Endothelial cell (in vitro differentiated cells): ENCODE results near the gene GRWD1. TPM values are rescaled to one million over a fixed set of nuclear protein-coding genes. Genes with fewer than 3 reads are reported as not detected.

Experiments used
- DNase-seq: peaks from one replicate; pipeline ENCODE4 v3.0.0; 2021; ENCODE audit warnings: low spot score
- H3K27ac Mint-ChIP-seq: one replicate; pipeline ENCODE4 v1.8.0; 2021; ENCODE audit warnings: mixed read lengths, inconsistent platforms; ENCODE audit not compliant: unreplicated experiment
- H3K27me3 Mint-ChIP-seq: one replicate; pipeline ENCODE4 v1.8.0; 2021; ENCODE audit warnings: mild to moderate bottlenecking, moderate library complexity, mixed read lengths, inconsistent platforms; ENCODE audit not compliant: unreplicated experiment
- H3K36me3 Mint-ChIP-seq: one replicate; pipeline ENCODE4 v1.8.0; 2021; ENCODE audit warnings: mild to moderate bottlenecking, low read depth, mixed read lengths, inconsistent platforms; ENCODE audit not compliant: unreplicated experiment
- H3K4me1 Mint-ChIP-seq: one replicate; pipeline ENCODE4 v1.8.0; 2021; ENCODE audit warnings: mild to moderate bottlenecking, mixed read lengths, inconsistent platforms; ENCODE audit not compliant: unreplicated experiment
- H3K4me3 Mint-ChIP-seq: one replicate; pipeline ENCODE4 v1.8.0; 2021; ENCODE audit warnings: mild to moderate bottlenecking, mixed read lengths, inconsistent platforms; ENCODE audit not compliant: unreplicated experiment
- H3K9me3 Mint-ChIP-seq: one replicate; pipeline ENCODE4 v1.8.0; 2021; ENCODE audit warnings: mixed read lengths, inconsistent platforms; ENCODE audit not compliant: unreplicated experiment
- CTCF ChIP-seq: fragments of 200-600 bp; sonication (generic); IDR thresholded peaks from one replicate; pipeline ENCODE4 v1.5.0; 2021; ENCODE audit warnings: antibody characterized with exemption; ENCODE audit not compliant: unreplicated experiment
- total RNA-seq: library from RNA; stranded (reverse); fragmentation: NEBNext Ultra II Directional; extraction: Animal tissue kit (Norgen Biotek cat#: 25700); gene quantifications from one replicate; pipeline ENCODE4 v1.2.1, GENCODE V29; 2021; ENCODE audit not compliant: unreplicated experiment

GRWD1 gene
- total RNA-seq, 1 donor from 2014 or later, result 38.4 TPM

GRCh38 chr19:48455908-48456562 is 10.3 kb downstream of the GRWD1 start:
- Mint-ChIP-seq H3K27ac (no peak overlapping the region), H3K4me1 (no peaks in the 10 kb centered on the region), H3K36me3 (peaks cover 11% of the 10 kb centered on the region), H3K9me3 (no peaks in the 10 kb centered on the region), H3K27me3 (peaks cover 7% of the 10 kb centered on the region), H3K4me3 (no peak overlapping the region)
- DNase-seq, result no peak
- no peak for TF ChIP-seq CTCF

GRCh38 chr19:48456864-48457263 is 11.1 kb downstream of the GRWD1 start:
- Mint-ChIP-seq H3K4me3 (no peak overlapping the region), H3K36me3 (peaks cover 7% of the 10 kb centered on the region), H3K27ac (no peak overlapping the region), H3K9me3 (no peaks in the 10 kb centered on the region), H3K4me1 (no peaks in the 10 kb centered on the region), H3K27me3 (peaks cover 7% of the 10 kb centered on the region)
- TF ChIP-seq CTCF, result no peak
- no peak for DNase-seq

- no peak for TF ChIP-seq CTCF
- H3K4me3 Mint-ChIP-seq, result no peak overlapping the region
- no peaks in the 10 kb centered on the region for H3K4me1 Mint-ChIP-seq
- peaks cover 7% of the 10 kb centered on the region for H3K36me3 Mint-ChIP-seq
- no peaks in the 10 kb centered on the region for H3K9me3 Mint-ChIP-seq
- DNase-seq, result no peak
- H3K27ac Mint-ChIP-seq, result no peak overlapping the region
- peaks cover 6% of the 10 kb centered on the region for H3K27me3 Mint-ChIP-seq
These were observed 12.2 kb downstream of the GRWD1 start for GRCh38 chr19:48458016-48458415.

- no peaks in the 10 kb centered on the region for H3K36me3 Mint-ChIP-seq
- no peaks in the 10 kb centered on the region for H3K4me1 Mint-ChIP-seq
- no peak overlapping the region for H3K4me3 Mint-ChIP-seq
- TF ChIP-seq CTCF, result no peak
- no peak overlapping the region for H3K27ac Mint-ChIP-seq
- H3K9me3 Mint-ChIP-seq, result no peaks in the 10 kb centered on the region
- H3K27me3 Mint-ChIP-seq, result peaks cover 7% of the 10 kb centered on the region
- no peak for DNase-seq
These were observed 15.8 kb downstream of the GRWD1 start for GRCh38 chr19:48461651-48461981.

- TF ChIP-seq CTCF, result no peak
- no peaks in the 10 kb centered on the region for H3K36me3 Mint-ChIP-seq
- peaks cover 7% of the 10 kb centered on the region for H3K27me3 Mint-ChIP-seq
- H3K4me3 Mint-ChIP-seq, result no peak overlapping the region
- no peak overlapping the region for H3K27ac Mint-ChIP-seq
- H3K4me1 Mint-ChIP-seq, result no peaks in the 10 kb centered on the region
- DNase-seq, result no peak
- H3K9me3 Mint-ChIP-seq, result no peaks in the 10 kb centered on the region
These were observed 16.3 kb downstream of the GRWD1 start for GRCh38 chr19:48461982-48462655.
